Neural progenitor cell (in vitro differentiated cells): ENCODE data around the gene PADI2.

Experiments used
- EZH2 ChIP-seq: fragments of 200-600 bp; sonication (generic); IDR thresholded peaks from 2 replicates; pipeline ENCODE4 v1.6.1; 2017; ENCODE audit warnings: antibody characterized with exemption, mild to moderate bottlenecking, moderate library complexity
- TF ChIP-seq, protein P1 (sequence below): fragments of 200-600 bp; sonication (generic); IDR thresholded peaks from 2 replicates; pipeline ENCODE4 v1.5.1; 2017; ENCODE audit warnings: antibody characterized with exemption, mild to moderate bottlenecking

DNA sequence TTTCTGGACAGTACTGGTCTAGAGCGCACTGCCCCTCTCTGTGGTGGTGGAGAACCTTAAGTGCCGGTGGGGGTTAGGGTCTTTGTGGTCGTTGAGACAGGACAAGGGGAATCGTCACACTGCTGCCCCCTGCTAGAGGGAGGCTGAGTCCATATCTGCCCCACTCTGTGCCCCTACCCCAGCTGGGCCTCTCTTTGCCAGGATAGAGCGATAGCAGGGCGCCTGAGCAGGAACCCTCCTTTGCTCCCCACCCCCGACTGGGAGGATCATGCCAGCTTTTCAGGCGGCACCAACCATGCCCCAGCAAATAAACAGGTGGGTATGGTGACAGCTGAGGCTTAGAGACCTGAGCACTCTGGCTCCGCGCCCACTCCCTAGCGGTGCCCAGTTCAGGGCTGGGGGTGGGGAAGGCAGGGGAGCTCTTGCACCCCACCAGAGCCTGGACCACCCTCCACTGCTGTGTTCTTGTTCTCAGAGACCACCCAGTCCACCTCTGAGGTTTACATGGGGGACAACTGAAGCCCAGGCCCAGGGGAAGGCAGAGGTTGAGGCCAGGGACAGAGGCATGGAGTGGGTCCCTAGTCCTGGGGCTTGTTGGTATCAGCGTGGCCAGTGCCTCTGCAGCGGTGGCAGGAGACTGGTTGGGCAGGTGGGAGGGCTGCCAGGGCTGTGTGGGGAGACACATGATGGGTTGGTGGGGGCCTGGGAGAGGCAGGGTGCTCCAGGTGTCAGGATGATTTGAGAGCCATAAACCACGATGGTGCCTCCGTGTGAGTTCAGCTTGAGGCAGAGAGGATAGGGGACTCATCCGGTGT, 1.6 kb downstream of the PADI2 start:
- TF ChIP-seq, protein P1, sequence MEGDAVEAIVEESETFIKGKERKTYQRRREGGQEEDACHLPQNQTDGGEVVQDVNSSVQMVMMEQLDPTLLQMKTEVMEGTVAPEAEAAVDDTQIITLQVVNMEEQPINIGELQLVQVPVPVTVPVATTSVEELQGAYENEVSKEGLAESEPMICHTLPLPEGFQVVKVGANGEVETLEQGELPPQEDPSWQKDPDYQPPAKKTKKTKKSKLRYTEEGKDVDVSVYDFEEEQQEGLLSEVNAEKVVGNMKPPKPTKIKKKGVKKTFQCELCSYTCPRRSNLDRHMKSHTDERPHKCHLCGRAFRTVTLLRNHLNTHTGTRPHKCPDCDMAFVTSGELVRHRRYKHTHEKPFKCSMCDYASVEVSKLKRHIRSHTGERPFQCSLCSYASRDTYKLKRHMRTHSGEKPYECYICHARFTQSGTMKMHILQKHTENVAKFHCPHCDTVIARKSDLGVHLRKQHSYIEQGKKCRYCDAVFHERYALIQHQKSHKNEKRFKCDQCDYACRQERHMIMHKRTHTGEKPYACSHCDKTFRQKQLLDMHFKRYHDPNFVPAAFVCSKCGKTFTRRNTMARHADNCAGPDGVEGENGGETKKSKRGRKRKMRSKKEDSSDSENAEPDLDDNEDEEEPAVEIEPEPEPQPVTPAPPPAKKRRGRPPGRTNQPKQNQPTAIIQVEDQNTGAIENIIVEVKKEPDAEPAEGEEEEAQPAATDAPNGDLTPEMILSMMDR = no peak
- no peak for TF ChIP-seq EZH2
